SKM-1 (cell line): Measurements from ENCODE around the gene S100A14.
"Not testable (repeated sequence)": the region's sequence is repeated elsewhere in the genome, so short reads cannot be mapped to it uniquely, and the experiment has no call there.

Experiments
- DNase-seq: peaks from one replicate; lab custom pipeline; 2025; ENCODE audit not compliant: unreplicated experiment; lab: John Stamatoyannopoulos, UW

Gene S100A14

GRCh38 chr1:153588482-153588881, 27.6 kb downstream of the S100A14 start:
- DNase-seq: no peak

- not testable (repeated sequence) for DNase-seq
Measured at GRCh38 chr1:153588033-153588432, 28.1 kb downstream of the S100A14 start.

- DNase-seq: no peak
Measured at GRCh38 chr1:153587314-153587713, 28.8 kb downstream of the S100A14 start.

- DNase-seq: no peak
Measured at GRCh38 chr1:153586347-153586746, 29.8 kb downstream of the S100A14 start.

- DNase-seq: no peak
Measured at GRCh38 chr1:153585006-153585405, 31.1 kb downstream of the S100A14 start.

GRCh38 chr1:153583976-153584375, 32.1 kb downstream of the S100A14 start:
- DNase-seq: no peak

GRCh38 chr1:153583514-153583913, 32.6 kb downstream of the S100A14 start:
- DNase-seq: not testable (repeated sequence)

GRCh38 chr1:153582836-153583235, 33.3 kb downstream of the S100A14 start:
- not testable (repeated sequence) for DNase-seq

GRCh38 chr1:153578936-153579335, 37.2 kb downstream of the S100A14 start:
- DNase-seq: no peak

GRCh38 chr1:153578490-153578889, 37.6 kb downstream of the S100A14 start:
- DNase-seq: no peak

GRCh38 chr1:153577624-153578051, 38.5 kb downstream of the S100A14 start:
- DNase-seq: no peak

- peak; percentile 41 for DNase-seq
Measured at GRCh38 chr1:153577138-153577537, 39.0 kb downstream of the S100A14 start.

GRCh38 chr1:153575497-153575896, 40.6 kb downstream of the S100A14 start:
- DNase-seq: not testable (repeated sequence)

GRCh38 chr1:153575081-153575491, 41.0 kb downstream of the S100A14 start:
- DNase-seq: not testable (repeated sequence)

GRCh38 chr1:153573351-153573750, 42.8 kb downstream of the S100A14 start:
- peak; percentile 78 for DNase-seq

GRCh38 chr1:153572569-153573015, 43.5 kb downstream of the S100A14 start:
- DNase-seq: no peak

- DNase-seq: no peak
Measured at GRCh38 chr1:153571706-153572105, 44.4 kb downstream of the S100A14 start.

GRCh38 chr1:153570874-153571273, 45.3 kb downstream of the S100A14 start:
- no peak for DNase-seq

- no peak for DNase-seq
Measured at GRCh38 chr1:153569465-153569864, 46.7 kb downstream of the S100A14 start.

GRCh38 chr1:153568367-153569099, 47.6 kb downstream of the S100A14 start:
- peak; percentile 85 for DNase-seq

GRCh38 chr1:153567621-153568366, 48.3 kb downstream of the S100A14 start:
- DNase-seq: no peak
